Bronchial epithelial cell (primary cell): ENCODE data around the gene NEURL1B. TPM values are rescaled to one million over a fixed set of nuclear protein-coding genes. Genes with fewer than 3 reads are reported as not detected.

ENCODE experiments used
- DNase-seq: peaks from one replicate; pipeline ENCODE4 v3.0.0-alpha.2; 2010; ENCODE audit warnings: low read depth
- FAIRE-seq: peaks from 2 replicates; lab custom pipeline; 2011; peaks lifted over from hg19 to GRCh38; lab: Jason Lieb, UNC
- H3K27me3 ChIP-seq: 2 replicates; pipeline ENCODE4 v1.5.1; 2011; ENCODE audit warnings: low read length; ENCODE audit not compliant: control insufficient read depth, insufficient read depth
- H3K36me3 ChIP-seq: 2 replicates; pipeline ENCODE4 v1.5.1; 2011; ENCODE audit warnings: low read length; ENCODE audit not compliant: control insufficient read depth, insufficient read depth
- H3K4me3 ChIP-seq: 2 replicates; pipeline ENCODE4 v1.5.1; 2011; ENCODE audit warnings: mild to moderate bottlenecking, low read depth, low read length, control low read depth
- CTCF ChIP-seq: IDR thresholded peaks from 2 replicates; pipeline ENCODE4 v1.5.1; 2011; ENCODE audit warnings: mild to moderate bottlenecking, moderate library complexity, low read length, control low read depth, inconsistent platforms; ENCODE audit not compliant: insufficient read depth, severe bottlenecking
- total RNA-seq: library from RNA; depleted of rRNA; stranded (reverse); fragments of >200 nt; gene quantifications from 2 replicates; pipeline ENCODE4 v1.2.1, GENCODE V29; 2014

Gene NEURL1B
- total RNA-seq, 1 donor from 2014 or later, result 4.7 TPM

- Histone ChIP-seq H3K27me3 (no peaks in the 10 kb centered on the region), H3K36me3 (no peaks in the 10 kb centered on the region), H3K4me3 (no peak overlapping the region)
- no peak for DNase-seq
- no peak for FAIRE-seq
- TF ChIP-seq CTCF, result no peak
Observed at GRCh38 chr5:172715931-172716682, 75.0 kb downstream of the NEURL1B start.

GRCh38 chr5:172716796-172717313 is 75.8 kb downstream of the NEURL1B start:
- Histone ChIP-seq H3K27me3 (no peaks in the 10 kb centered on the region), H3K36me3 (no peaks in the 10 kb centered on the region), H3K4me3 (no peak overlapping the region)
- TF ChIP-seq CTCF, result peak; percentile 91
- DNase-seq (peak; percentile 65), FAIRE-seq (peak; percentile 94)

GRCh38 chr5:172717481-172718195 is 76.6 kb downstream of the NEURL1B start:
- no peak for DNase-seq
- H3K4me3 ChIP-seq, result no peak overlapping the region
- TF ChIP-seq CTCF, result no peak
- H3K27me3 ChIP-seq, result no peaks in the 10 kb centered on the region
- no peaks in the 10 kb centered on the region for H3K36me3 ChIP-seq
- no peak for FAIRE-seq

GRCh38 chr5:172718527-172719114 is 77.6 kb downstream of the NEURL1B start:
- Histone ChIP-seq H3K36me3 (no peaks in the 10 kb centered on the region), H3K27me3 (no peaks in the 10 kb centered on the region), H3K4me3 (no peak overlapping the region)
- TF ChIP-seq CTCF, result no peak
- DNase-seq, result no peak
- peak; percentile 13 for FAIRE-seq

GRCh38 chr5:172719211-172719610 is 78.1 kb downstream of the NEURL1B start:
- DNase-seq (no peak), FAIRE-seq (no peak)
- TF ChIP-seq CTCF, result no peak
- Histone ChIP-seq H3K27me3 (no peaks in the 10 kb centered on the region), H3K4me3 (no peak overlapping the region), H3K36me3 (no peaks in the 10 kb centered on the region)
